IMR-90 (cell line): Measurements from ENCODE around the gene CPNE1. TPM values are rescaled to one million over a fixed set of nuclear protein-coding genes. Genes with fewer than 3 reads are reported as not detected.

ENCODE experiments used
- ATAC-seq: fragments of 200-7000 bp; cut with Tn5 transposase; 2 replicates; pipeline ENCODE4 v1.9.1; 2020; ENCODE audit warnings: low read depth, mild to moderate bottlenecking, moderate library complexity
- BruUV-seq: library from RNA; stranded (reverse); fragments of 400-500 nt; replicated peaks from 2 replicates; lab custom pipeline; 2021; lab: Mats Ljungman, UMichigan
- CTCF ChIA-PET: fragments of 300-600 bp; formaldehyde crosslinking; extraction: SDS; loops from one replicate; lab custom pipeline; 2021; ENCODE audit warnings: antibody characterized with exemption; lab: Yijun Ruan, JAX
- POLR2A ChIA-PET: fragments of 300-600 bp; sonication (Branson Sonifier 250); formaldehyde crosslinking; loops from one replicate; lab custom pipeline; 2022; ENCODE audit warnings: antibody characterized with exemption; ENCODE audit not compliant: unreplicated experiment; lab: Charles Lee
- DNase-seq: peaks from one replicate; pipeline ENCODE4 v3.0.0; 2013
- H2AFZ ChIP-seq: replicated peaks from 2 replicates; pipeline ENCODE3; 2013; ENCODE audit warnings: low read length, mild to moderate bottlenecking; ENCODE audit not compliant: poor library complexity
- H2AK5ac ChIP-seq: 2 replicates; pipeline ENCODE4 v1.6.1; 2013; ENCODE audit warnings: low read depth, low read length, inconsistent platforms
- H2AK9ac ChIP-seq: replicated peaks from 2 replicates; pipeline ENCODE3; 2013; ENCODE audit warnings: mild to moderate bottlenecking, low read depth, low read length, moderate library complexity; ENCODE audit not compliant: poor library complexity
- H2BK120ac ChIP-seq: 2 replicates; pipeline ENCODE4 v1.6.1; 2013; ENCODE audit warnings: low read depth, low read length, inconsistent platforms
- H2BK15ac ChIP-seq: 3 replicates; pipeline ENCODE4 v1.6.1; 2013; ENCODE audit warnings: low read depth, low read length, inconsistent platforms
- H2BK20ac ChIP-seq: 2 replicates; pipeline ENCODE4 v1.6.1; 2013; ENCODE audit warnings: low read depth, mild to moderate bottlenecking, inconsistent platforms, low read length, moderate library complexity
- H2BK5ac ChIP-seq: 2 replicates; pipeline ENCODE4 v1.6.1; 2013; ENCODE audit warnings: mild to moderate bottlenecking, low read depth, low read length, inconsistent platforms; ENCODE audit not compliant: poor library complexity, severe bottlenecking
- H3K14ac ChIP-seq: replicated peaks from 2 replicates; pipeline ENCODE4 v1.6.1; 2013; ENCODE audit warnings: low read depth, low read length, inconsistent platforms
- H3K18ac ChIP-seq: 2 replicates; pipeline ENCODE4 v1.6.1; 2013; ENCODE audit warnings: low read depth, low read length, control low read depth
- H3K23ac ChIP-seq: 2 replicates; pipeline ENCODE4 v1.6.1; 2013; ENCODE audit warnings: low read depth, low read length, inconsistent platforms
- H3K27ac ChIP-seq: 2 replicates; pipeline ENCODE4 v1.5.1; 2013; ENCODE audit warnings: mild to moderate bottlenecking, control low read depth, low read length; ENCODE audit not compliant: insufficient read depth
- H3K27me3 ChIP-seq: 2 replicates; pipeline ENCODE4 v1.6.1; 2013; ENCODE audit warnings: low read length; ENCODE audit not compliant: control insufficient read depth, insufficient read depth
- H3K36me3 ChIP-seq: 2 replicates; pipeline ENCODE4 v1.6.1; 2013; ENCODE audit warnings: low read length, mixed read lengths; ENCODE audit not compliant: control insufficient read depth, insufficient read depth
- H3K4ac ChIP-seq: 2 replicates; pipeline ENCODE4 v1.6.1; 2013; ENCODE audit warnings: low read depth, low read length, inconsistent platforms
- H3K4me1 ChIP-seq: 2 replicates; pipeline ENCODE4 v1.6.1; 2013; ENCODE audit warnings: low read length, mixed read lengths; ENCODE audit not compliant: control insufficient read depth, insufficient read depth
- H3K4me2 ChIP-seq: 2 replicates; pipeline ENCODE4 v1.6.1; 2013; ENCODE audit warnings: low read depth, mild to moderate bottlenecking, control low read depth, low read length, moderate library complexity
- H3K4me3 ChIP-seq: 2 replicates; pipeline ENCODE4 v1.5.1; 2013; ENCODE audit warnings: low read depth, mild to moderate bottlenecking, control low read depth, low read length, moderate library complexity; ENCODE audit not compliant: insufficient read depth
- H3K56ac ChIP-seq: 2 replicates; pipeline ENCODE4 v1.6.1; 2013; ENCODE audit warnings: low read length, inconsistent platforms; ENCODE audit not compliant: insufficient read depth; ENCODE audit errors: extremely low read depth
- H3K79me1 ChIP-seq, 2 experiments: 2 replicates each; pipeline ENCODE4 v1.6.1; 2013; ENCODE audit warnings: low read length in 2 of 2, inconsistent platforms in 1 of 2, low read depth in 1 of 2
- H3K9ac ChIP-seq: 2 replicates; pipeline ENCODE4 v1.6.1; 2013; ENCODE audit warnings: low read depth, low read length, control low read depth
- H3K9me1 ChIP-seq: 2 replicates; pipeline ENCODE4 v1.6.1; 2013; ENCODE audit warnings: low read length, inconsistent platforms; ENCODE audit not compliant: insufficient read depth
- H3K9me3 ChIP-seq: 2 replicates; pipeline ENCODE4 v1.6.1; 2013; ENCODE audit warnings: low read length; ENCODE audit not compliant: control insufficient read depth, insufficient read depth
- H4K20me1 ChIP-seq: 2 replicates; pipeline ENCODE4 v1.6.1; 2013; ENCODE audit warnings: low read length, inconsistent platforms; ENCODE audit not compliant: insufficient read depth
- H4K5ac ChIP-seq: 2 replicates; pipeline ENCODE4 v1.6.1; 2013; ENCODE audit warnings: mild to moderate bottlenecking, low read depth, low read length, control low read depth
- H4K8ac ChIP-seq, 2 experiments: 2 replicates each; pipeline ENCODE4 v1.6.1; 2013; ENCODE audit warnings: low read depth in 2 of 2, low read length in 2 of 2, control low read depth in 1 of 2, inconsistent platforms in 1 of 2
- H4K91ac ChIP-seq: 2 replicates; pipeline ENCODE4 v1.6.1; 2013; ENCODE audit warnings: low read depth, low read length, inconsistent platforms; ENCODE audit not compliant: insufficient read depth
- BHLHE40 ChIP-seq: fragments of 150-350 bp; IDR thresholded peaks from 2 replicates; pipeline ENCODE4 v1.6.1; 2016; ENCODE audit warnings: mild to moderate bottlenecking, low read depth, low read length
- CEBPB ChIP-seq: IDR thresholded peaks from 2 replicates; pipeline ENCODE4 v1.6.1; 2012; ENCODE audit warnings: low read depth, low read length, improper control_type of control experiment
- CHD1 ChIP-seq: IDR thresholded peaks from 2 replicates; pipeline ENCODE4 v1.6.1; 2012; ENCODE audit warnings: low read depth, low read length, improper control_type of control experiment
- FOS ChIP-seq: fragments of 150-350 bp; IDR thresholded peaks from 2 replicates; pipeline ENCODE4 v1.6.1; 2016; ENCODE audit warnings: low read depth, low read length
- MAFK ChIP-seq: IDR thresholded peaks from 2 replicates; pipeline ENCODE4 v1.6.1; 2012; ENCODE audit warnings: low read depth, low read length, improper control_type of control experiment
- MAZ ChIP-seq: IDR thresholded peaks from 2 replicates; pipeline ENCODE4 v1.6.1; 2012; ENCODE audit warnings: low read depth, mild to moderate bottlenecking, low read length, improper control_type of control experiment, moderate library complexity, borderline replicate concordance
- MXI1 ChIP-seq: IDR thresholded peaks from 2 replicates; pipeline ENCODE4 v1.6.1; 2012; ENCODE audit warnings: low read depth, mild to moderate bottlenecking, low read length, moderate library complexity, borderline replicate concordance
- NFE2L2 ChIP-seq: fragments of 150-350 bp; IDR thresholded peaks from 2 replicates; pipeline ENCODE4 v1.6.1; 2016; ENCODE audit warnings: low read depth, mild to moderate bottlenecking, low read length
- POLR2A ChIP-seq: IDR thresholded peaks from 2 replicates; pipeline ENCODE4 v1.6.1; 2012; ENCODE audit warnings: mild to moderate bottlenecking, low read depth, low read length
- RAD21 ChIP-seq: IDR thresholded peaks from 2 replicates; pipeline ENCODE4 v1.6.1; 2012; ENCODE audit warnings: low read length, improper control_type of control experiment
- RCOR1 ChIP-seq: IDR thresholded peaks from 2 replicates; pipeline ENCODE4 v1.6.1; 2012; ENCODE audit warnings: mild to moderate bottlenecking, low read length, improper control_type of control experiment; ENCODE audit not compliant: insufficient replicate concordance
- RFX5 ChIP-seq: IDR thresholded peaks from 2 replicates; pipeline ENCODE4 v1.8.0; 2012; ENCODE audit warnings: low read depth, mild to moderate bottlenecking, low read length, moderate library complexity
- SMC3 ChIP-seq: fragments of 150-350 bp; IDR thresholded peaks from 2 replicates; pipeline ENCODE4 v1.6.1; 2016; ENCODE audit warnings: low read depth, mild to moderate bottlenecking, antibody characterized with exemption, low read length, moderate library complexity
- WGBS, 2 experiments: methylation state at CpG; one replicate each; pipeline versions ENCODE4 v1.1.5 to v1.1.7; 2013; ENCODE audit warnings: missing lambda C conversion rate in 2 of 2; ENCODE audit not compliant: insufficient read length in 1 of 2; ENCODE audit errors: extremely low coverage in 2 of 2; 5-methylcytosine and 5-hydroxymethylcytosine counted together
- dilution Hi-C: fragments of 300-500 bp; cut with HindIII; formaldehyde crosslinking; loops from one replicate; pipeline ENCODE4 v1.14.3; 2018; ENCODE audit warnings: low sequenced_read_pairs; ENCODE audit not compliant: unreplicated experiment
- in situ Hi-C: fragments of 300-500 bp; cut with MboI; formaldehyde crosslinking; loops from 3 replicates; pipeline ENCODE4 v1.14.3; 2019; ENCODE audit warnings: low sequenced_read_pairs, inconsistent platforms, mixed read lengths
- intact Hi-C: fragments of 100-400 bp; cut with micrococcal nuclease; formaldehyde crosslinking; loops from 2 replicates; pipeline ENCODE4 v1.10.0; 2022
- polyA plus RNA-seq, 3 experiments: library from polyadenylated mRNA; depleted of rRNA; stranded (reverse); fragments of >200 nt; gene quantifications; 2 replicates each; pipeline ENCODE4 v1.2.3, GENCODE V29; 2012; ENCODE audit warnings: low replicate concordance in 1 of 3
- total RNA-seq: library from RNA; depleted of rRNA; stranded (reverse); fragments of >200 nt; gene quantifications from 2 replicates; pipeline ENCODE4 v1.2.3, GENCODE V29; 2012
- TF ChIP-seq, protein P1 (sequence below): conservative IDR thresholded peaks from 2 replicates; pipeline ENCODE4 v1.5.1; 2012; ENCODE audit warnings: mild to moderate bottlenecking, low read depth, low read length, improper control_type of control experiment
- TF ChIP-seq, protein P2 (sequence below): fragments of 150-350 bp; IDR thresholded peaks from 2 replicates; pipeline ENCODE4 v1.6.1; 2016; ENCODE audit warnings: low read depth, mild to moderate bottlenecking, low read length, moderate library complexity, borderline replicate concordance
- TF ChIP-seq, protein P3 (sequence below): fragments of 150-350 bp; IDR thresholded peaks from 2 replicates; pipeline ENCODE4 v1.6.1; 2017; ENCODE audit warnings: mild to moderate bottlenecking, antibody characterized with exemption, low read length, low read depth

The CPNE1 gene
- total and polyA plus RNA-seq, 2 of the 4 experiments (the other 2 are of a cell fraction) = 163 to 165 TPM

DNA sequence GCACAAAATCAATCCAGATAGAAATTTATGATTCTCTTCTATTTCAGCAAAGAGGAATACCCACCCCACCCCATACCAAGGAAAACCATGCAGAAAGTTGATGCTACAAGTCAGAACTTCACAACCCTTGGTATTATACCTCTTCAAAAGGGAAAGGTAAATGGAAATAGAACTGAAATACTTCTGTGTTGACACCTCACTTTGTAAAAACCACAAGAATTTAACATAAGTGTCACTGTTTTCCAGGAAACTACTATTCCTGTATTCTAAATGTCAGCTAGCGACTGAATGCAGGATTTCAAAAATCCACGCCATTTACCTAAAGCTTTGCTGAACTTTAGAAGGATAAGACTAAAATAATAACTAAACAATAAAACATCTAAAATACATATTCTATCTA lies 3.6 kb downstream of the CPNE1 start:
- Histone ChIP-seq H2BK20ac (no peak overlapping the region), H2BK5ac (no peak overlapping the region), H4K5ac (no peak overlapping the region), H3K56ac (no peak overlapping the region), H3K4ac (no peak overlapping the region), H2AK9ac (no peak overlapping the region), H3K4me1 (peaks cover 4% of the 10 kb centered on the region), H2AFZ (no peak overlapping the region), H3K9me3 (no peaks in the 10 kb centered on the region), H4K91ac (no peak overlapping the region), H3K4me2 (peak overlapping the region; percentile 98; the same call in 1 of the 2 replicates), H3K23ac (no peak overlapping the region), H3K9me1 (peaks cover 5% of the 10 kb centered on the region; the same call in 1 of the 2 replicates), H3K27ac (no peak overlapping the region), H3K14ac (no peak overlapping the region), H2AK5ac (no peak overlapping the region), H3K27me3 (no peaks in the 10 kb centered on the region), H3K79me1 (peaks cover 0 to 42% of the 10 kb centered on the region in 2 experiments; a peak in 3 of 4 replicates), H3K9ac (no peak overlapping the region), H3K36me3 (no peaks in the 10 kb centered on the region), H4K20me1 (peaks cover 84% of the 10 kb centered on the region), H2BK15ac (no peak overlapping the region), H4K8ac (no peak overlapping the region), H3K4me3 (no peak overlapping the region), H3K18ac (no peak overlapping the region), H2BK120ac (no peak overlapping the region)
- CTCF ChIA-PET = no interaction called here
- TF ChIP-seq, protein P1, sequence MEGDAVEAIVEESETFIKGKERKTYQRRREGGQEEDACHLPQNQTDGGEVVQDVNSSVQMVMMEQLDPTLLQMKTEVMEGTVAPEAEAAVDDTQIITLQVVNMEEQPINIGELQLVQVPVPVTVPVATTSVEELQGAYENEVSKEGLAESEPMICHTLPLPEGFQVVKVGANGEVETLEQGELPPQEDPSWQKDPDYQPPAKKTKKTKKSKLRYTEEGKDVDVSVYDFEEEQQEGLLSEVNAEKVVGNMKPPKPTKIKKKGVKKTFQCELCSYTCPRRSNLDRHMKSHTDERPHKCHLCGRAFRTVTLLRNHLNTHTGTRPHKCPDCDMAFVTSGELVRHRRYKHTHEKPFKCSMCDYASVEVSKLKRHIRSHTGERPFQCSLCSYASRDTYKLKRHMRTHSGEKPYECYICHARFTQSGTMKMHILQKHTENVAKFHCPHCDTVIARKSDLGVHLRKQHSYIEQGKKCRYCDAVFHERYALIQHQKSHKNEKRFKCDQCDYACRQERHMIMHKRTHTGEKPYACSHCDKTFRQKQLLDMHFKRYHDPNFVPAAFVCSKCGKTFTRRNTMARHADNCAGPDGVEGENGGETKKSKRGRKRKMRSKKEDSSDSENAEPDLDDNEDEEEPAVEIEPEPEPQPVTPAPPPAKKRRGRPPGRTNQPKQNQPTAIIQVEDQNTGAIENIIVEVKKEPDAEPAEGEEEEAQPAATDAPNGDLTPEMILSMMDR = no peak
- TF ChIP-seq, protein P2, sequence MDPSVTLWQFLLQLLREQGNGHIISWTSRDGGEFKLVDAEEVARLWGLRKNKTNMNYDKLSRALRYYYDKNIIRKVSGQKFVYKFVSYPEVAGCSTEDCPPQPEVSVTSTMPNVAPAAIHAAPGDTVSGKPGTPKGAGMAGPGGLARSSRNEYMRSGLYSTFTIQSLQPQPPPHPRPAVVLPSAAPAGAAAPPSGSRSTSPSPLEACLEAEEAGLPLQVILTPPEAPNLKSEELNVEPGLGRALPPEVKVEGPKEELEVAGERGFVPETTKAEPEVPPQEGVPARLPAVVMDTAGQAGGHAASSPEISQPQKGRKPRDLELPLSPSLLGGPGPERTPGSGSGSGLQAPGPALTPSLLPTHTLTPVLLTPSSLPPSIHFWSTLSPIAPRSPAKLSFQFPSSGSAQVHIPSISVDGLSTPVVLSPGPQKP = no peak
- TF ChIP-seq, protein P3, sequence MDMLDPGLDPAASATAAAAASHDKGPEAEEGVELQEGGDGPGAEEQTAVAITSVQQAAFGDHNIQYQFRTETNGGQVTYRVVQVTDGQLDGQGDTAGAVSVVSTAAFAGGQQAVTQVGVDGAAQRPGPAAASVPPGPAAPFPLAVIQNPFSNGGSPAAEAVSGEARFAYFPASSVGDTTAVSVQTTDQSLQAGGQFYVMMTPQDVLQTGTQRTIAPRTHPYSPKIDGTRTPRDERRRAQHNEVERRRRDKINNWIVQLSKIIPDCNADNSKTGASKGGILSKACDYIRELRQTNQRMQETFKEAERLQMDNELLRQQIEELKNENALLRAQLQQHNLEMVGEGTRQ = no peak
- TF ChIP-seq RCOR1 = no peak
- TF ChIP-seq POLR2A = no peak
- no peak for TF ChIP-seq CHD1
- no peak for TF ChIP-seq RFX5
- no peak for TF ChIP-seq SMC3
- no peak for TF ChIP-seq MAZ
- TF ChIP-seq MXI1 = no peak
- TF ChIP-seq RAD21 = no peak
- TF ChIP-seq NFE2L2 = no peak
- TF ChIP-seq CEBPB = no peak
- TF ChIP-seq BHLHE40 = no peak
- no peak for TF ChIP-seq MAFK
- no peak for TF ChIP-seq FOS
- no peak for DNase-seq
- dilution Hi-C loops = no loop called here
- no CpG with 5 or more reads among the region's 2 CpGs for WGBS, 2 experiments
- POLR2A ChIA-PET = interaction anchor here (0.6 kb wide), 1 partner anchor 38 kb away, joined by 4 read pairs; the partner anchor contains the start of genes NFS1 and ROMO1
- BruUV-seq = no TSS peak
- no peak for ATAC-seq
- intact Hi-C loops = loop anchor here (5.0 to 10.0 kb wide), 2 partner anchors 96 to 149 kb away; no protein-coding TSS in a partner anchor
- in situ Hi-C loops = no loop called here
